Measurements from ENCODE around the gene ZMYND15.

The ZMYND15 gene

GRCh38 chr17:4715063-4715744 is 24.4 kb upstream of the ZMYND15 start:
- peak; percentile 50 for DNase-seq

GRCh38 chr17:4716081-4716480 is 23.6 kb upstream of the ZMYND15 start:
- DNase-seq: no peak

DNA sequence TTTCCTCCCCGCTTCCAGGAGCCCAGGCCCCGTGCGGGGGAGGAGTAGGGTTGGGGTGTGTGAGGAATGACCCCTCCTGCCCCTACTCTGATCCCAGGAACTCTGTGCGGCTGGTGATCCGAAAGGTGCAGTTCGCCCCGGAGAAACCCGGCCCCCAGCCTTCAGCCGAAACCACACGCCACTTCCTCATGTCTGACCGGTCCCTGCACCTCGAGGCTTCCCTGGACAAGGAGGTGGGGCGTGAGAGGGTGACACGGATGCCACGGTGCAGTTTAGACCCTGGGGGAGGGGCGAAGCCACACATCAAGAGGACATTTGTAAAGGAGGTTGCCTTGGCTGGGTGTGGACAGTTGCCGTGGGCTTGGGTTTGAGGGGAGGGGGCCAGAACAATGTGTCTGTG is 21.8 kb upstream of the ZMYND15 start:
- no peak for DNase-seq

DNA sequence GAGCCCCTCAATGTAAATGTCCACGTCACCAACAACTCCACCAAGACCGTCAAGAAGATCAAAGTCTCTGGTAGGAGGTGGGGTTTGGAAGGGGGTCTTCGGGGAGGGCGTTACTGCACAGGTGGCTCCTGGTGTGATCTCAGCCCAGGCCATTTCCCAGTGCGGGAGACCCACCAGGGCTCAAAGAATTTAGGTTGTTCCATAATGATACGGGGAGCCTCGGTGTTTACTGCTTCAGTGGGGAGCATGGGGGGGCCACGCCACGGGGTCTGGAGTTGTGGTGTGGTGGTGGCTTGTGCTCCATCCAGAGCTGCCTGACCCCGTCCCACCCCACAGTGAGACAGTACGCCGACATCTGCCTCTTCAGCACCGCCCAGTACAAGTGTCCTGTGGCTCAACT is 21.4 kb upstream of the ZMYND15 start:
- no peak for DNase-seq

GRCh38 chr17:4719146-4719545 is 20.5 kb upstream of the ZMYND15 start:
- no peak for DNase-seq

GRCh38 chr17:4719684-4720221 is 19.9 kb upstream of the ZMYND15 start:
- DNase-seq: no peak

DNA sequence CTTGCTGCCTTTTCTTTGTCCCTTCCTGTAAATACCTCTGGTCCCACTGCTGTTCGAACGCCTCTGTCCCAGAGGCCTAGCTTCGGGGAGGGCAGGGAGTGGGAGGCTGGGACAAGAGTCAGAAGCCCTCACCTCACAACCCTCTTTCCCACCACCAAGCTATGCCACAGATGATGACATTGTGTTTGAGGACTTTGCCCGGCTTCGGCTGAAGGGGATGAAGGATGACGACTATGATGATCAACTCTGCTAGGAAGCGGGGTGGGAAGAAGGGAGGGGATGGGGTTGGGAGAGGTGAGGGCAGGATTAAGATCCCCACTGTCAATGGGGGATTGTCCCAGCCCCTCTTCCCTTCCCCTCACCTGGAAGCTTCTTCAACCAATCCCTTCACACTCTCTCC is 18.8 kb upstream of the ZMYND15 start:
- DNase-seq: no peak

DNA sequence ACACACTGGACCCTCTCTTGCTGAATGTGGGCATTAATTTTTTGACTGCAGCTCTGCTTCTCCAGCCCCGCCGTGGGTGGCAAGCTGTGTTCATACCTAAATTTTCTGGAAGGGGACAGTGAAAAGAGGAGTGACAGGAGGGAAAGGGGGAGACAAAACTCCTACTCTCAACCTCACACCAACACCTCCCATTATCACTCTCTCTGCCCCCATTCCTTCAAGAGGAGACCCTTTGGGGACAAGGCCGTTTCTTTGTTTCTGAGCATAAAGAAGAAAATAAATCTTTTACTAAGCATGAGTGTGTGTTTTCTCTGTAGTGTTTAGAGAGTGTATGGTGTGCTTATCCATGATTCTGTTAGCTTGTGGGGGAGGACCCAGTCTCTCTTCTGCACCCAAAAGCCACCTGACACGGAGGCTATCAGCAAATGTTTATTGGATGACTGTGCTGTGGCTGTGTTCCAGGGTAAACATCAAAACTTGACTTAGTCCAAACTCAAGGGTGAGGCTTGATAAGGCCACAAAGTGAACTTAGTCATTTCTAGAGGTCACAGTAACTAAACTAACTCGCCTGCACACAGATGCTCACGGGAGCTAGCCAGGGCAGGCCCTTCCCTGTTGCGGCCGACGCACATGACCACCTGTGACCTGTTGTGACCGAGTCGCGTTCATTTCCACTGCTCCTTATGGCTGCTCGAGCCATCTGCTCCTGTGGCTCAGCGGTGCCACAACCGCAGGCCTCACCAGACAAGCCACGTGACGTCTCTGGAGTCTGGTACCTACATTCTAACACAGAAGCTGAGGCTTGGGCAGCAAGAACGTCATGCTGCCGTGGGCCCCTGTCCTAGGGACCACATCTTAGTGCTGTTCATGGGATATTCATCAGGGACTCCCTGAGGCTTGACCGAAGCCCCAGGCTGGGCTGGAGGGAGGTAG is 18.2 kb upstream of the ZMYND15 start:
- DNase-seq: no peak

- no peak for DNase-seq
Measured at GRCh38 chr17:4722678-4723240, 16.9 kb upstream of the ZMYND15 start.

DNA sequence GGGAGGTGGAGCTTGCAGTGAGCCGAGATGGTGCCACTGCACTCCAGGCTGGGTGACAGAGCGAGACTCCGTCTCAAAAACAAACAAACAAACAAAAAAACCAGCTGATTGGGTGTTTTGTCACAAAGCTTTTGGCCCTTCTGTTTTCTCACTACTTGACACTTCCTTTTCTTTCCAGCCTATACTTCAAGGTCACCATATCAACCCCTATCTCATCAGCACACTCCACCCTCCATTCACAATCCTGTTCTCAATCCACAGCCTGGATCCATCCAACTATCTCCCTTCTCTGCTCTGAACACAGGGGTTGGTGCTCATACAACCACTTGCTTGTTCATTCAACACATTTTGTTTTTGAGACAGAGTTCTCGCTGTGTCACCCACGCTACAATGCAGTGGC is 15.0 kb upstream of the ZMYND15 start:
- no peak for DNase-seq

GRCh38 chr17:4725646-4726310 is 13.9 kb upstream of the ZMYND15 start:
- no peak for DNase-seq

DNA sequence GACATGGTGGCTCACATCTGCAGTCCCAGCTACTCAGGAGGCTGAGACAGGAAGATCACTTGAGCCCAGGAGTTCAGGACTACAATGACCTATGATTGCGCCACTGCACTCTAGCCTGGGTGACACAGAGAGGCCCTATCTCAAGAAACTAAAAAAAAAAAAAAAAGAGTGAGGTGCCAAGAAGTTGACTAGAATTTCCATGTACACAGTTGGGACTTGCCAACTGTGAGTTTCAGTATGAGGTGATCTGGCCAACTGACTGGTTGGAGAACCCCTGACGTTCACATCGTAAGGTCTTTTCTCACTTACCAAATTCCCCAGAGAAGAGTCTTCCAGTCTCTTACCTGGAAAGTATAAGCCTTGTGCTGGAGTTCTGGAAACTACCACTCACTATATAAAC is 11.5 kb upstream of the ZMYND15 start:
- no peak for DNase-seq

DNA sequence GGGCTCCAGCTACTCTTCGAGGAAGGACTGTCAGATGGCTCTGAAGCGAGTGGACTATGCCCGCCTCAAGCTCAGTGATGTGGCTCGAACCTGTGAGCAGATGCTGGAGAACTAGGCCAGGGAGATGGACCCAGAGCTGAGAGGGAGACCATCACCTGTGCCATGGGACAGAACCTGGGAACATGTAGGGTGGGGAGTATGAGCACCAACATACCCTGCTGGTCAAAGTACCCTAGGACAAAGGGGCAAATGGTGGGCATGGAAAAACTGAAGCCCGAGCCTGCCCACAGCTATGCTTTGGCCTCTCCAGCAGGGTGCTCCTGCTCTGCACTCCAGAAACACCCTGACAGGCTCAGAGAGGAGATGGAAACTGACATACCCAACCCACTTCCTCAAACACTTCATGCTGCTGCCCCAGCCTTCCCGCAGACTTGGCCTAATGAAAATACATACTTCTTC is 6.5 kb upstream of the ZMYND15 start:
- no peak for DNase-seq

- no peak for DNase-seq
Measured at GRCh38 chr17:4734857-4735475, 4.7 kb upstream of the ZMYND15 start.

DNA sequence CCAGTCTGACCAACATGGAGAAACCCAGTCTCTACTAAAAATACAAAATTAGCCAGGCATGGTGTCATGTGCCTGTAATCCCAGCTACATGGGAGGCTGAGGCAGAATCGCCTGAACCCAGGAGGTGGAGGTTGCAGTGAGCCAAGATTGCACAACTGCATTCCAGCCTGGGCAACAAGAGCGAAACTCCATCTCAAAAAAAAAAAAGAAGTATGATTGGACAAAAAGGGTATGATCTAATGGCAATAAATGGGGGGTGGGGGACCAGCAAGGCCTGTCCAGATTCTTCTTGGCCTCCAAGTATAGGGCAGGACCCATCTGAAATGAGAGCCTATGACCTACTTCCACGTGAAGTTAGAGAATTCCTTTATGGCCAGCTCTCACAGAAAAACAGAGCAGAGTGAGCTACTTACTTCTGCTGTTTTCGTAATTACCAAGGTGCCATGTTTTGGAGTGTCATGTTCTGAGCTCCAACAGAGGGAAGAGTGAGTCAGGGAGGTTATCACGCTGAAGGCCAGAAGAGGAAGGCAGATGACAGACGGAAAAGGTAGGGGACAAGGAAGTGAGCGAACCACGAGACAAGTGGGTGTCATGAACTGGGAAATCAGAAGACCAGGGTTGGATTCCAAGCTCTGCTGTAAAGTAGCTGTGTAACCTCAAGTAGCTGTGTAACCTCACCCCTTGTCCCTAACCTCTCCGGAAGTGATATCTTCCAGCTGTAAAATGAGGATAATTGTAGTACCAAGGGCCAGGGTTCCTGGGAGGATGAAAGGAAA is 3.6 kb upstream of the ZMYND15 start:
- DNase-seq: no peak

DNA sequence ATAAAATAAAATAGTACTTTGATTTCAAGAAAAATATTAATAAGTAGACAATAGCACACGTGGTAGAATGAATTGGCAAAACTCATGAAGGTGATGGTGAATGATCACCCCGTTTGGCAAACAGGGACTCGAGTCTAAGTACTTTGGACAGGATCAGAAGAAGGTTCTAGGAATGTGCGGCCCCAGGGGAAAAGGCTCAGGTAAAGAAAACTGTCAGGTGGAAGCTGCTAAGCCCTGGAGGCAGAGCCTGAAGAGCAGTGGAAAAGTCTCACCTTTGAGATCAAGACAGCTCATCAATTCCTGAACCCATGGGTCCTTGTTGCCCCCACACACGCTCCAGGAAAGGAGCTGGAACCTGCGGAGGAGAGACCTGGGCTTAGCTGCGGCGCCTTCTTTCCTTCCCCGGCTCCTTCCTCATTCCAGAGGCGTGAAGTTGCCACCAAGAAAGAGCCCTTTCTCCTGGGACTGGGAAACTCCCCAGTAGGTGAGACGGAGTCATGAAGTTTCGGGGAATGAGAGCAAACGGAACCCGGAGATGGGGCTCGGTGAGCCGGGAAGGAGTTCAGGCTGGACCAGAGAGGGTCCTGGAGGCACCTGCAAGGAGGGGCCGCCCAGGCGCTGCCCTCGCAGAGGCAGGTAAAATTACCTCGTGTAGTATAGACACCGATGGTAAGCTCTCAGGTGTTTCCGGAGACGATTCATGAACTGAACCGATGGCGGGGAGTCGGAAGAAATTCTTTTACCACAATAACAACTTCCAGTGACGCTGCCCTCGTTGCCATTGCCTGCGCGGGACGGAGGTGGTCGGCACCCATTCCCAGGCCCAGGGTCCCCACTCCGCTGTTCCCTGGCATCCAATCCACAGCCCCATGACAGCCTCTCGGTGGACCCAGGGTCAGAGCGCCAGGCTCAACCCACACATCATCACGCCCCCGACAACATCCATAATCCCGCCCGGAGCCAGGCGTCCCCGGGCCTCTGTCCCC is 1.2 kb upstream of the ZMYND15 start:
- no peak for DNase-seq

- no peak for DNase-seq
Measured at GRCh38 chr17:4740025-4740351, 355 bp downstream of the ZMYND15 start.

DNA sequence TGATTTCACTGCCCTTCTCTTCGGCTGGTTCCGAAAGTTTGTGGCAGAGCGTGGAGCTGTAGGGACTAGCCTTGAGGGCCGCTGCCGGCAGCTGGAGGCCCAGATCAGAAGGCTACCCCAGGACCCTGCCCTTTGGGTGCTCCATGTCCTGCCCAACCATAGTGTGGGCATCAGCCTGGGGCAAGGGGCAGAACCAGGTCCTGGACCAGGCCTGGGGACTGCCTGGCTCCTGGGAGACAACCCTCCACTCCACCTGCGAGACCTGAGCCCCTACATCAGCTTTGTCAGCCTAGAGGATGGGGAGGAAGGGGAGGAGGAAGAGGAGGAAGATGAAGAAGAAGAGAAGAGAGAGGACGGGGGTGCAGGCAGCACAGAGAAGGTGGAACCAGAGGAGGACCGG is 951 bp downstream of the ZMYND15 start:
- no peak for DNase-seq

DNA sequence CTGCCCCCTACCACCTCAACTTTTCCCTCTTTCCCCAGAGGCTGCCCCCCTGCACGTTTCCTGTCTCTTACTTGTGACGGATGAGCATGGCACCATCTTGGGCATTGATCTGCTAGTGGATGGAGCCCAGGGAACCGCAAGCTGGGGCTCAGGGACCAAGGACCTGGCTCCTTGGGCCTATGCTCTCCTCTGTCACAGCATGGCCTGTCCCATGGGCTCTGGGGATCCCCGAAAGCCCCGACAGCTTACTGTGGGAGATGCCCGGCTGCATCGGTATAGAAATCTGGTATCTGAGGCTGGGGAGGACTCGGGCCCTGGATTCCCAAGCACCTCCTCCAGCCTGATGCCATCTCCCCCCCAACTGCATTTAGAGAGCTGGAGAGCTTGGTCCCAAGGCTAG is 1.9 kb downstream of the ZMYND15 start:
- no peak for DNase-seq

DNA sequence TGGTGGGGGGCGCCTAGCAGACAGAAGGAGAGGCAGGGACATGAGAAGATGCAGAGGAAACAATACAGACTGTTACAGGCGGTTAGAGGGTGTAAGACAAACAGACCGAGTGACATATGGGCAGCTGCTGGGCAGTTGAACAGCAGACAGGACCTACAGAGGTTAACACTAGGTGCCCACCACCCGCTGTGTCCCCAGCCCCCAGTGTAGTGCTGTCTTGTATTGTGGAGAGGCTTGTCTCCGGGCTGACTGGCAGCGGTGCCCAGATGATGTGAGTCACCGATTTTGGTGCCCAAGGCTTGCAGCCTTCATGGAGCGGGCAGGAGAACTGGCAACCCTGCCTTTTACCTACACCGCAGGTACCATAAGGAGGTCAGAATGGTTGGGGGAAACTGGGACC is 2.5 kb downstream of the ZMYND15 start:
- DNase-seq: no peak

GRCh38 chr17:4742629-4743028 is 3.0 kb downstream of the ZMYND15 start:
- DNase-seq: no peak

All from T-helper 9 cell (primary cell).